Measurements from ENCODE around the gene CHIC1.
A peak's percentile ranks its signal among the peaks of the same experiment; 100 is the strongest.
"Not testable (repeated sequence)": the region's sequence is repeated elsewhere in the genome, so short reads cannot be mapped to it uniquely, and the experiment has no call there.

The CHIC1 gene

GRCh38 chrX:73562984-73563737 is at the start of gene CHIC1:
Gene CHIC1, plus strand, starts transcription at chrX:73563197. Its CDS starts 88 bp downstream, at chrX:73563285.
- DNase-seq: peak; percentile 59 to 64

- DNase-seq: not testable (repeated sequence)
Observed at GRCh38 chrX:73522823-73523222, 40.2 kb upstream of the CHIC1 start.

GRCh38 chrX:73524906-73525305 is 38.1 kb upstream of the CHIC1 start:
- DNase-seq: no peak

- no peak for DNase-seq
Observed at GRCh38 chrX:73525928-73526690, 36.9 kb upstream of the CHIC1 start.

GRCh38 chrX:73531655-73532054 is 31.3 kb upstream of the CHIC1 start:
- DNase-seq: not testable (repeated sequence)

GRCh38 chrX:73556159-73556558 is 6.8 kb upstream of the CHIC1 start:
- DNase-seq: no peak

- no peak for DNase-seq
Observed at GRCh38 chrX:73561801-73562200, 1.2 kb upstream of the CHIC1 start.

GRCh38 chrX:73562458-73562857 is 539 bp upstream of the CHIC1 start:
- DNase-seq: no peak

GRCh38 chrX:73563738-73564068 is 706 bp downstream of the CHIC1 start:
- no peak for DNase-seq

- no peak for DNase-seq
Observed at GRCh38 chrX:73577361-73577760, 14.4 kb downstream of the CHIC1 start.

GRCh38 chrX:73581002-73581628 is 18.1 kb downstream of the CHIC1 start:
- DNase-seq: no peak

GRCh38 chrX:73597758-73598157 is 34.8 kb downstream of the CHIC1 start:
- DNase-seq: not testable (repeated sequence)

GRCh38 chrX:73615022-73615421 is 52.0 kb downstream of the CHIC1 start:
- no peak for DNase-seq

GRCh38 chrX:73641669-73642068 is 78.7 kb downstream of the CHIC1 start:
- not testable (repeated sequence) for DNase-seq

GRCh38 chrX:73647212-73647611 is 84.2 kb downstream of the CHIC1 start:
- DNase-seq: no peak

- DNase-seq: no peak
Observed at GRCh38 chrX:73647632-73648322, 84.8 kb downstream of the CHIC1 start.

GRCh38 chrX:73661322-73661721 is 98.3 kb downstream of the CHIC1 start:
- not testable (repeated sequence) for DNase-seq

GRCh38 chrX:73668779-73669178 is 105.8 kb downstream of the CHIC1 start:
- DNase-seq: no peak

GRCh38 chrX:73681408-73681807 is 118.4 kb downstream of the CHIC1 start:
- no peak for DNase-seq

GRCh38 chrX:73683236-73683859 is 120.4 kb downstream of the CHIC1 start:
- no peak for DNase-seq

- not testable (repeated sequence) for DNase-seq
Observed at GRCh38 chrX:73707014-73707413, 144.0 kb downstream of the CHIC1 start.

- DNase-seq: no peak
Observed at GRCh38 chrX:73728602-73729001, 165.6 kb downstream of the CHIC1 start.

All from stimulated activated CD4-positive, alpha-beta T cell treated with anti-CD3 and anti-CD28 coated beads, Interleukin-4, amount 100 ng/mL, for 4 hours (primary cell).